SU-DHL-6 (cell line): ENCODE results near the gene RASSF9.

Experiments
- CTCF ChIP-seq: fragments of 200-600 bp; sonication (generic); IDR thresholded peaks from one replicate; pipeline ENCODE4 v1.5.1; 2017; ENCODE audit warnings: antibody characterized with exemption, mild to moderate bottlenecking, low read length, moderate library complexity; ENCODE audit not compliant: insufficient read depth, poor library complexity, severe bottlenecking
- EZH2phosphoT487 ChIP-seq: fragments of 200-600 bp; sonication (generic), shearing (Covaris generic); conservative IDR thresholded peaks from 2 replicates; pipeline ENCODE4 v1.6.1; 2018; ENCODE audit warnings: mild to moderate bottlenecking, antibody characterized with exemption, low read length, moderate library complexity, mixed read lengths

- TF ChIP-seq CTCF (no peak), EZH2phosphoT487 (no peak)
These were observed 80.4 kb downstream of the RASSF9 start for GRCh38 chr12:85755760-85756159.
